ENCODE data around the gene RIMS1.

RIMS1 gene

GRCh38 chr6:72348926-72349325 is 462.6 kb downstream of the RIMS1 start:
- Histone ChIP-seq H3K4me3 (no peak overlapping the region), H3K27ac (no peak overlapping the region)
- no peak for TF ChIP-seq CTCF (IDR thresholded peaks at IDR 0.05)
- no peak for DNase-seq (ENCODE audit: low spot score)

- no peak for TF ChIP-seq CTCF (IDR thresholded peaks at IDR 0.05)
- Histone ChIP-seq H3K4me3 (no peak overlapping the region), H3K27ac (no peak overlapping the region)
- no peak for DNase-seq (ENCODE audit: low spot score)
Observed at GRCh38 chr6:72350296-72350881, 464.0 kb downstream of the RIMS1 start.

GRCh38 chr6:72363844-72364740 is 477.7 kb downstream of the RIMS1 start:
- DNase-seq (ENCODE audit: low spot score) = no peak
- no peak for TF ChIP-seq CTCF (IDR thresholded peaks at IDR 0.05)
- no peak overlapping the region for H3K4me3 ChIP-seq
- H3K27ac ChIP-seq = no peak overlapping the region

- Histone ChIP-seq H3K27ac (no peak overlapping the region), H3K4me3 (no peak overlapping the region)
- DNase-seq (ENCODE audit: low spot score) = no peak
- TF ChIP-seq CTCF (IDR thresholded peaks at IDR 0.05) = no peak
Observed at GRCh38 chr6:72365773-72366172, 479.4 kb downstream of the RIMS1 start.

GRCh38 chr6:72367439-72367838 is 481.1 kb downstream of the RIMS1 start:
- no peak overlapping the region for H3K27ac ChIP-seq
- TF ChIP-seq CTCF (IDR thresholded peaks at IDR 0.05) = no peak
- no peak overlapping the region for H3K4me3 ChIP-seq
- no peak for DNase-seq (ENCODE audit: low spot score)

GRCh38 chr6:72371473-72371872 is 485.1 kb downstream of the RIMS1 start:
- DNase-seq (ENCODE audit: low spot score) = no peak
- H3K4me3 ChIP-seq = no peak overlapping the region
- no peak overlapping the region for H3K27ac ChIP-seq
- no peak for TF ChIP-seq CTCF (IDR thresholded peaks at IDR 0.05)

GRCh38 chr6:72374172-72374571 is 487.8 kb downstream of the RIMS1 start:
- H3K4me3 ChIP-seq = no peak overlapping the region
- no peak overlapping the region for H3K27ac ChIP-seq
- no peak for TF ChIP-seq CTCF (IDR thresholded peaks at IDR 0.05)
- DNase-seq (ENCODE audit: low spot score) = no peak
